GM19351 (cell line): ENCODE measurements around the gene TBC1D7.

Source experiments
- ATAC-seq: cut with Tn5 transposase; IDR thresholded peaks from one replicate; pipeline ENCODE4 v1.9.1; 2021; ENCODE audit warnings: mild to moderate bottlenecking, moderate library complexity; ENCODE audit not compliant: unreplicated experiment

Gene TBC1D7

DNA sequence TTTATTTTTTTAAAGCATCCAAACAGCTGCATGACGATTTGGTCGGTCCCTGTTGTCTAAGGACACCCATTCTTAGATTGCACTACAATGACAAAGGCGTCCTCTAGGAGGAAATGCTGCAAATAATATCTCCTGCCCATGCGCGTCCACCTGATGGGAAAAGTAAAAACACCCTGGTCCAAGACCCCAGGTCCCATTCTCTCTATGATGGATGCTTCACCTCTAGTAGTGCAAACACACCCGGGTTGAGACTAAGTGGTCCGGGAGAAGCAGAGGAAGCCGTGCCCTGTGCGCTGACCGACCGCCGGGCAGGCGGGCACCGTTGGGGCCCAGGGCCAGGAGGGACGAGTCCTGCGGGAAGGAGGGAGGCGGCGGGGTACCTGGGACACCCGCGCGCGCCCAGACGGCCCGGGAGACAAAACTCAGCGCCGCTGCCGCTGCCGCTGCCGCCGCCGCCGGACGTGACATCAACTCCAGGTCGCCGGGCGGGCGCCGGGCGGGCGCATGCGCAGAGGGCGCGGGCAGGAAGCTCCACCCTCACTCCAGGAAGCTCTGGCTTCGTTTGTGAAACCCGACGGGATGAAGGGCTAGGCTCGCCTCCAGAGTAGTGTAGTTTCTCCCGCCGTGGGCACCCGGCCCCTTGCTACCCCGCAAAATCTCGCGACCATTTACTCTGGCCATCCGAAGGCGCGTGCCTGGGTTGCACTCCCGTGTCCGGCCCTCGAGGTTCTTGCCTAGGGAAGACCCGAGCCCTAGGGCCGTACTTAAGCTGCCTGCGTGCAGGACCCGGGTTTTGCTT lies at the start of gene TBC1D7:
Gene TBC1D7 (minus strand): TSS at position 462 of the 799 bp plus-strand sequence. CDS start 1,639 bp downstream, outside the sequence.
- peak; percentile 78 for ATAC-seq

DNA sequence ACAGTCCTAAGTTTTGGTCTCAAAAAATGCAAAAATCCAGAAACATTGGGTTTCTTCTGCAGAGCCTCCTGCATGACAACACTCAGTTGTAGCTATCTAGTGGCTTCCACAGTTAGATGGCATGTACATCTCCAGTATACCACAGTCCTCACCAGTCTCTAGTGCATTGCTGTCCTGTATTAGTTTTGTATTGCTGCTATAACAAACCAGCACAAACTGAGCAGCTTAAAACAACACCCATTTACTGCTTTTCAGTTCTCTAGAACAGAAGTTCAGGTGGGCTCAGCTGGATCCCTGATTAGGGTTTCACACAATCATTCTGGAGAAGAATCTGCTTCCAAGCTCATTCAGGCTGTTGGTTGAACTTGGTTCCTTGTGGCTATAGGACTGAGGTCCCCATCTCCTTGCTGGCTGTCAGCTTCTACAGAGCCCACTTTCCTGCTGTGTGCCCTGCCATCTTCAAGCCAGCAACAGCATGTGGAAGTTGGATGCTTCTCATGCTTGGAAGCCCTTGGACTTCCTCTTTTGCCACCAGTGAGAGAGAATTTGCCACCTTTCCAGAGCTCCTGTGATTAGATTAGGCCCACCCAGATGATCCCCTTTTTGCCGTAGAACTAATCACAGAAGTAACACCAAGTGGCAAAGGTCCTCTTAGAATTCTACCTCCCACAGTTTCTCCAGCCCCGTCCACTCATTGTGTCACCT lies 48.9 kb upstream of the TBC1D7 start:
- ATAC-seq = no peak

DNA sequence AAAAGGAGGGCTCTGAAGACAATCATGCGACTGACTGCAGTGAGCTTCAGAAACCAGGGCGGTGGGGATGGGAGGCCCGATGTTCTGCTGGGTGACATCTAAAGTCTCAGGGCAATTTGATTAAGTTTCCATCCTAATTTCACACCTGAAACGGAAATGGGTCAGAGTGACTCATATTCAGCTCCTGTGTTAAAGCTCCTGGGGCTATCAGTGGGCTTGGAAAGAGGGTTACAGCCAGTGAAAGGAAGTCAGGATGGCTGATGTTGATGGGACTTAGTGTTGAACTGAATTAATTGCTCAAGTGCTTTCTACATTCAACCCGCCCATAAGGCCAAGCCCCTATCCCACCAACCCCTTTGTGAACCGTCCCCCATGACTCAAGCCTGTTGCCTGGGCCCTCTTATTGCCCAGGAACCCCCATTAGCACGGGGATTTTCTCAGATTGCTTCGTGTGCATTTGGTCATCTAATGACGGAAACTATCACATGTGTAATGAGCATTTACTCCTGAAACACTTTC lies 47.1 kb upstream of the TBC1D7 start:
- ATAC-seq = peak; percentile 84

DNA sequence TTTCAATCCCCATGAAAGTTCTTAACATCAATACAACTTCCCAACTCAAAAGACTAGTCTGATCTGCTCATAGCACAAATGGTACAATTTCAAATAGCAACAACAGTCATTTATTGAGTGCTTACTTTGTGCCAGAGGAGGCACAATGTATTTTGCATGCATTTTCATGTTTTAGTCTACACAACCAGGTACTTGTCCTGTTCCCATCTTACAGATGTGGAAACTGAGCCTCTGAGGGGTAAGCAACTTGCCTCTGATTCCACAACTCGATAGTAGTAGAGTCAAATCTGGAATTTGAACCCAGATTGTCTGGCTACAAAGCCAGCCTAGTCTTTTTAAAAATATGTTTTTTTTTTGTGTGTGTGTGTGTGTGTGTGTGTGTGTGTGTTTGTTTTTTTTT lies 45.6 kb upstream of the TBC1D7 start:
- ATAC-seq = no peak

DNA sequence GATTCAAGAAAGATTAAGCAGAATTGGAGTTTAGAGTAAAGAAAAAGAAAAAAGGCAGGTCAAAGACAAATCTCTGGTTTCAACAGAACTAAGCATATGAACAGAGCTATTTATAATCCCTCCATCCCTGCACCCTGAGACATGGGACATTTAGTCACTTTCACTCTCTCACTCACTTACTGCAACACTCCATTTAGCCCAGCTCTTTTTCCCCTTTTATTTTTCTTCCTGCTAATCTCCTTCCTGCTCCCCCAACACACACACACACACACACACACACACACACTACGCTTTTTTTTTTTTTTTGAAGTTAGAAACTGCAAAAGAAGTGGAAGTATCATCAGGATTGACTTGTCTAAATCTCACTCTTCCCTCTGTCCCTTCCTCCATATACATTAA lies 45.1 kb upstream of the TBC1D7 start:
- ATAC-seq = no peak

DNA sequence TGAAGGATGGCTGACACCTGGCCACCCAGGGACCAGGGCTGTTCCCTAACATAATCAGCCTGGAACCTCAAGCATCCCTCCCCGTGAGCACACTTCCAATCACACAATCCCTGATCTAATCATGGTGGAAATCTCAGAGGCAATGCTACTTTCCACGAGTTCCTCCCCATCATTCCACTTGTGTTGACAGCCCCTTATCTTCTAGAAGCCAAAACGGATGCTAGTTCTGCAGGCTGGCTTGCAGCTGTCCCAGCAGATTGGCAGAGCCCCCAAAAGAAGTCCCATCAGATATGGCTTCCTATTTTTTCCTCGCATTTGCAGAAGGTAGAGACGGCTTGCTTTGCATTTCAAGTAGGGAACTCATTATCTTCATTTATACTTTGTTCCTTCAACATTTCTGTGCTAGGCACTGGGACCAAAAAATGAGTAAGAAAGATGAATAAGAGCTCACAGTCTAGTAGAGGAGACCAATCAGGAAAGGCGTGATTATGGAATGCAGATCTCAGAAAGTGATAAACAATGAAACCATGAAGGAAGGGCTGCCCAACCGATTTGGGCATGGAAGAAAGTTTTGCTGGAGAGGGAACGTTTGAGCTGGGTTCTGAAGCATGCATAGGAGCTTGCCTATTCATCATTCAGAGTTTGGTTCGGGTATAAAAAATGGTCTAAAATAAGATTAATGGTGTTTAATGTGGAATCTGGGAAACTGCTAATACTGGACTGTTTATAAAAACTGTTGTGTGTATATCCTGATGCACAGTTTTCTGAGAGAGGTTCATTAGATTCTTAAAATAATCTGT lies 44.6 kb upstream of the TBC1D7 start:
- no peak for ATAC-seq

DNA sequence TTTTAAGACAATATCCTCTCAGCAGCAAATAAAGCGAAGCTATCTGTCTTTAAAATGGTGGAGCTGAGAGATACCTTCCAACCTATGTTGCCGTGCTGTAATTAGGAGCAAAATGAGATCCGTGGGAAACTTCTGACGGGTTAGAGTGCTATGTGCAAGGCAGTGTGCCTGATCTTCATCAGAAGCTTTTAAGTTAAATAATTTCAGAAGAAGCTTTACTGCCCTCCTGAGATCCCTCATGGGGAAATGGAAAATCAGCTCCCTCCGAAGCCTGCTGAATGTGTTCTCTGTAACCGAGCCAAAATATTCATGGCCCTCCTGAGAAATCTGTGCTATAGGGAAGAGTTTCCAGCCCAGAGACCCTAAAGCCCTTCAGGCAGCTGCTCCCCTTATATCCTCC lies 43.7 kb upstream of the TBC1D7 start:
- no peak for ATAC-seq

DNA sequence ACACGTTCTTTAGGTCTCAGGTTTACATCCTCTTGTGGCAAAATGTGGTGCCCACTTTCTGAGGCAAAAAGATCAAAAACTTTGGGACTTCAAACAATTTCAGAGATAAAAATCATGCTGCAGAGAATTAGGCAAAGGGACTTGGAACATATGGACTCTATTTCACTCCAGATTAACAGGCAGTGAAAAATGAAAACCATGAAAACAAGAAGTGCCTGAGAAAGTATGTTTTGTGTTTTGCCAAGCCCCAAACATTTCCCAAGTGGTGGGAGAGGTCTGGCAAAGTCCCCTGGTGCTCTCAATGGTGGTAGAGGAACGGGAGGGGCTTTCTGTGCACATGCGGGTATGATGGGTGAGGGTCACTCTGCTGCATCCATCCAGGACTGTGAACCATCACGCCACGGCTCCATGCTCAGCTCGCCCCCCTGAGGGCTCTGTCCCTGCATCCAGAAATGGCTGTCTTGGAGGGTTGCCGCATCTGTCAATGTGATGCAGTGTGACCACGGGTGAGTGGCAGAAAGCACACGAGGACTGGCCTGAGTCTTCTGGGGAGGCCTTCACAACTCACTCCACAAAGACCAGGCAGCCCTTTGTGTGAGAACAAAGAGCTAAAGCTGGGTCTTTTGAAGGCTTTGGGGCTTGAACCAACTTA lies 43.2 kb upstream of the TBC1D7 start:
- ATAC-seq = no peak

DNA sequence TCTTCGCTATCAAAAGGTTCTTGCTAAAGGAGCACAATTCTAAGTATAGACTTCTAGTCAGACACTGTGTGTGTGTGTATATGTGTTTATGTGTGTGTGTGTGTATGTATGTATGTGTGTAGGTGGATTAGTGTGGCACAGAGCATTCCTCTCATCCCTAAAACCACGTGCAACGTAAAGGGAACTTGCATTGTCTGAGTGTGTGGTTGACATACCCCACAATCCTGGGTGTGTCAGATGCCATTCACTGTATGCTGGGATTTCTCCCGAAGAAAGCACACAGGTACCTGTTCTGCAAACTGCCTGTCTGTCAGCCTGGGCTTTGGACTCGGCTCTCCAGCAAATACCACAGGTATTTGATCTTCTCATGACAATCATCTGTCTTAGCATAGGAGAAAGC lies 42.3 kb upstream of the TBC1D7 start:
- no peak for ATAC-seq

DNA sequence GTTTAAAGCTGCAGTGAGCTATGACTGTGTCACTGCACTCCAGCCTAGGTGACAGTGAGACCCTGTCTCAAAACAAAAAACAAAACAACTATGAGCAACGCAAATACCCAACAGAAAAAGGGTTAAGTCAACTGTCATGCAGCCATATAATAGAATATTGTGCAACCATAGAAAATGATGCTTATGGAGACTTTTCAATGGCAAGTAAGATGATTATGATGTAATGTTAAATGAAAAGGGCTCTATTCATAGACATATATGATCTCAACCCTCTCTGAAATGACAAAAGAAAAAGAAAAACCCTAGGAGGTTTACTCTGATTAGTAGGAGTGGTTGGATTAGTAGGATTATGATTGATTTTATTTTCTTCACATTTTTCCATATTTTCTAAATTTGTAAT lies 41.3 kb upstream of the TBC1D7 start:
- ATAC-seq = no peak

DNA sequence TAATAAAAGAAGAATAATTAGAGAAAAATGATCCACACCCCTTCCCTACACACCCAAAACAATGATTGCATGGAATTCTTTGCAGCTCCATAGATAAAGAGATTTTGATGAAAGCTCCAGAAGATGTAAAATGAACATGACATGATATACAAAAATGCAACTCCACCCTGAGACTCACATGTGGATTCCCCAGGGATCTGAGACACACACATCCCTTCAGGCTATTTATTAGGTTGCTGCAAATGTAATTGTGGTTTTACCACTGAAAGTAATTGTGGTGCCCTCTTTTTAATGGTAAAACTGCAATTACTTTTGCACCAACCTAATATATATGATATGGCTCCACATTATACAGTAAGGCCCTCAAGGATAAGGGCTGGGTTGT lies 40.4 kb upstream of the TBC1D7 start:
- no peak for ATAC-seq

DNA sequence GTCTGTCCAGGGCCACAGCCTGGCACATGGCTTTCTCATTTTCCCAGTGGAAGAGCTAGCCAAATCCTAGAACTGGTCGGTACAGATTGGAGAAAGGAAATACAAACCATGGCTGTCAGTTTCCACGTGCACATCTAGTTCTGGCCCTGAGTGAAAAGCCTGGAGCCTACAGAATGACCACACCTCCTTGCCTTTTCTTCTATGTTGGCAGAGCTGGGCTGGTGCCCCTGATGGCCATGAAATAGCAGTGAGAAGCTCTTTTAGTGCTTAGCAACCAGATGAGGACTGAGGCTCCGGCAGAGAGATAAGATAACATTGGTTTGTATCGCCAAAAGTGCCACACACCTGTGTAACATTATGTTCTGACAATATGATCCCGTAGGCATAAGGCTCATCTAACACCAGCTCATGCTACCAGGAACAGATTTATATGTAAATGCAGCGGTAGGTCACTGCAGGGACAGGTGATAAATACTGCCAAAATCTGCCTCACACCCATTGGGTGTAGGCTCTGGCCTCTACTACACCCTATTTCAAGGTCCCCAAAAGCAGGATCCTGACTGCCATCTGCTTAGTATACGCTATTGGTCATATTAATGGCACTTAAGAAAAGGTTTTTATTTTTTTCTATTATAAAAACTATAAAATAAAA lies 39.9 kb upstream of the TBC1D7 start:
- ATAC-seq = no peak

DNA sequence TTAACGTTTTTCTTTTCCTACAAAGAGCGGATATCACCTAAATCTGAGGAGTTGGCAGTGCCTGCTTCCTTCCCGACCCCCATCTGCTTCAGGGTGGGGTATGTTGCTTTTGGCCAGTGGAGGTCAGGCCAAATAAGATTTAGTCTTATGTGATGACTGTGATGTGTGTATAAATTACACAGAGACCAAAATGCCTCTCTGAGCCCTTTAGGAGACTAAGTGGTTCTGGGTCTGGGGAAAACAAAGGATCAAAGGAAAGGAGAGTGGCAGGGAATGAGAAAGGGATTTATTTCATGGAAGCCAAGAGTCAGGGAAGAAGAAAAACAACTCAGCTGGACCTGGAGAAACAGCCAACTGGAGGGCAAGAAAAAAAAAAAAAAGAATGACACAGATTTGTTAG lies 39.1 kb upstream of the TBC1D7 start:
- no peak for ATAC-seq

DNA sequence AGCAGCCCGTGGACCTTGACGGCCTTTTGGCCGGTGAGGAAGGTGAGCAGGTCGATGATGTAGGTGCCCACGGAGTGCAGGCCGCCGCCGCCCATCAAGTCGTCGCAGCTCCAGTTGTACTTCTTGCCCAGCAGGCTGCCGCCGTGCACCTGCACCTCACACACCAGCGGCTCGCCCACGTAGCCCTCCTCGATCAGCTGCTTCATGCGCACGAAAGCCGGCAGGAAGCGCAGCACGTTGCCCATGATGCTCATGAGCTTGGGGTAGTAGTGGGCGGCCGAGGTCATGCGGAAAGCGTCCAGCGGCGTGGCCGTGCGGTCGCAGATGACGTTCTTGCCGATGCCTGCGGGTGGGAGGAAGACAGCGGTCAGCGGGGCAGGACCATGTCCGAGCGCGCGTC lies 37.0 kb upstream of the TBC1D7 start:
- ATAC-seq = no peak

DNA sequence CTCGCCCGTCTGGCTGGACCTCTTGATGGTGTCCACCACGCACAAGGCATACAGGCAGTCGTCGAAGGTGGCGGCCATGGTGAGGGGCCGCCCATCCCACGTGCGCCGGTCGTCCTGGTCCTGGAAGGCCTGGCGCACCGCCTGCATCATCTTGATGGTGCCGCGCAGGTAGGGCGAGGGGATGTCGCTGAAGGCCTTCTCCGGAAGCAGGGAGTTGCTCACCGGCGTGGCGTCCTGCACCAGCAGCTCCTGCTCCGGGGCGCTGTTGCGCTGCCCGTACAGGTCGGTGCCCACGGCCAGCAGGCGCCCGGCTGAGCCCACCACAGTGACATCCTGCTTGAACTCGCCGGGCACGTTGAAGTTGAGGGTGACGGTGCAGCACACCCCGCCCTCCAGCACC lies 36.5 kb upstream of the TBC1D7 start:
- no peak for ATAC-seq

DNA sequence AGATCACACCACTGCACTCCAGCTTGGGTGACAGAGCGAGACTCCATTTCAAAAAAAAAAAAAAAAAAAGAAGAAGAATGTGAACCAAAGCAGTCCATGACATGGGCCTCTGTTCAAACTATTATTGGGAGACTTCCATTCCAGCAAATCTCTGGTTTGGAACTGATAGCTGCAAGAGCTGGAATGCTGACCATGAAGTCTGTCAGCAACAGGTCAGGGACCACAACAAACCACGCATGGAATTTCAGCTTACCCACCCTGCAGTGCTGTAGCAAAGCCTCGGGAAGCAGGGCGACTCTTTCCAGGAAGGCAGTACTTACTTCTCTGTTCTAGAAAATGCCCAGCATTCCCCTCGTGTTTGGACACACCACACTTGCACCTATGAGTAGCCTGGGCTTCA lies 34.1 kb upstream of the TBC1D7 start:
- ATAC-seq = no peak

DNA sequence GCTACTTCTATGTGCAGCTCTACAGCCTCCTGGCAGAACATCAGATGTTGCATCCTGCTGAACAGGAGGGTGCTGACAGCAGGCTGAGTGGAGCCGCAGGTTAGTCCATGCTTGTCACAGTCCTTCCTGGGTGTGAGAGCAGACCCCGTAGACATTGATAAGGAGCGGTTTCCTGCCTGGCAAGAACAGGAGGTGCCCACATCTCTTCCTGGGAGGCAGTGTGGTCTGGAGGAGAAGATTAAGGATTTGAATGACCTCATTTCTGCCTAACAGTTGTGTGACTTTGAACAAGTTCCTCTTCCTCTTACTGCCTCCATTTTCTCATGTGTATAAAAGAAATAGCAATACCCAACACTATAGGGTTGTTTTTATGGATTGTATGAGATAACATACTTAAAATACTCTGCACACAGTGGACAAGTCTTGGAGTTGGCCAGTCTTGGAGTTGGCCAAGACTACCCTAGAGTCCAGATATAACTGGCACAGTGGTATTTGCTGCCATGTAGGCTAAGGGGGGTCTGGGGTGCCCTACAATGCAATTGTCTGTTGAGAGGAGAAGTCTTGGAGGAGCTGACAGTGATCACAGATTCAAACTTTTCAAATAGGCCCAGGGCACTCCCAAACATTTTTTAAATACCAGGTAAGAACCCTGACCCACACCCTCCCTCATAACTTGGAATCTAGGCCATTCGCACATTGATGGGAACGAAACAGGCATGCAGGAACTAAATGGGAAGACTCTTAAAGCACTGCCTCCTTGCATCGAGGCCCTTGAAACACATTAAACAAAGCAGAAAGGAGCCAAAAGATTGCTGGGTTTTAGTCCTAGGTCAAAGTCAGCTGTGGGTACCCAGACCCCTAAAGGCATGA lies 32.6 kb upstream of the TBC1D7 start:
- no peak for ATAC-seq

DNA sequence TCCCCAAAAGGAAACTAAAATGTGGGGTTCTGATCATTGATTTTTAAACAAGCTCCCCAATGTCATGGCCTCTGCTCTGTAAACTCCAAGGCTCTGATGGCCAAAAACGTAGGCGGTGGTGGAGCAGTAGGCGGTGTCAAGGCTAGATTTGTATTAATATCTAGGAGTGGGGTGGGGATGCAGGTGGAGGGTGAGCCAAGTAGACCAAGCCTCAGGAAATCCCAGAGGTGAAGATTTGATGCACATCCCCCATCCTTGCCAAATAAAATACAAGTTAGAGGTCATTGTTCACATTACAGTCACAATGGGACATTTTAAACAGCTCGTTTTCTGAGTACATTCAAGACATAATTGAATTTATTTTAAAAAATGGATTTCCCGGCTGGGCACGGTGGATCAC lies 30.9 kb upstream of the TBC1D7 start:
- ATAC-seq = no peak

DNA sequence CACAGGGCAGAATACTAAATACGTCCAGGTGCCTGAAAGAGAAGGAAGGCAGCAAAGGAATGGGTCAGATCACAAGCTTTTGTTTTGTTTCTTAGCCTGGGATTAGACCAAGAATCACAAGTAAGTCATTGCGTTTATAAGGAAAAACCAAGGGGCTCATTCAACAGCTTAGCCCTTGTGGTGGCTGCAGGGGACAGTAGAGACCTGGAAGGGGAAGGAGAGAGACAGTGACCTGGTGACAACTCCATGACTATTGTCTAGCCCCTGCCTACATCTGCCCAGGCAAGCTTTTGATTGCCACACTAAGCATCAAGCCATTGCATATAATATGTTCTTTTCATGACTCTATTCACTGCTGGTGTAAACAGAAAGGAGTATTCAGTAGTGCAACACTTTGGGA lies 30.2 kb upstream of the TBC1D7 start:
- no peak for ATAC-seq
